K562 (cell line): Measurements from ENCODE around the gene NAT9. TPM values are rescaled to one million over a fixed set of nuclear protein-coding genes. Genes with fewer than 3 reads are reported as not detected.

Experiments
- ATAC-seq: fragments of 200-7000 bp; cut with Tn5 transposase; 3 replicates; pipeline ENCODE4 v1.9.1; 2020; ENCODE audit warnings: moderate library complexity
- BruUV-seq: library from RNA; stranded (reverse); fragments of 400-500 nt; replicated peaks from 2 replicates; lab custom pipeline; 2021; lab: Mats Ljungman, UMichigan
- CTCF ChIA-PET: fragments of 300-600 bp; formaldehyde crosslinking; extraction: SDS; loops from one replicate; lab custom pipeline; 2021; ENCODE audit warnings: low intra/inter-chr PET ratio; lab: Yijun Ruan, JAX
- POLR2A ChIA-PET: fragments of 300-600, 350-650 bp; sonication (Branson Sonifier 250); formaldehyde crosslinking; extraction: SDS; loops from one replicate; lab custom pipeline; 2021; ENCODE audit warnings: antibody characterized with exemption, inconsistent platforms; lab: Yijun Ruan, JAX
- DNase-seq, 4 experiments: peaks; one replicate each; pipeline versions ENCODE4 v3.0.0 to v3.0.0-alpha.2; 2011 to 2018; ENCODE audit warnings: low spot score in 3 of 4, mixed read lengths in 3 of 4; ENCODE audit errors: extremely low read depth in 1 of 4
- FAIRE-seq: peaks from 2 replicates; lab custom pipeline; 2011; peaks lifted over from hg19 to GRCh38; lab: Jason Lieb, UNC
- H2AFZ ChIP-seq: 2 replicates; pipeline ENCODE4 v1.6.0; 2011; ENCODE audit warnings: low read depth, low read length, control low read depth, inconsistent platforms
- H3K27ac ChIP-seq: fragments of 200-600 bp; 3 replicates; pipeline ENCODE4 v1.8.0; 2011; ENCODE audit warnings: low read depth, mild to moderate bottlenecking, control low read depth, inconsistent platforms, low read length, moderate library complexity, mixed read lengths; ENCODE audit errors: extremely low read depth
- H3K27me3 ChIP-seq, 2 experiments: fragments of 300-600 bp in 1 of 2; 2 replicates in 1 of 2; 3 replicates in 1 of 2; pipeline versions ENCODE4 v1.6.0 to v1.8.0; 2011; ENCODE audit warnings: inconsistent platforms in 2 of 2, low read length in 2 of 2, mild to moderate bottlenecking in 1 of 2, mixed read lengths in 1 of 2, moderate library complexity in 1 of 2; ENCODE audit not compliant: control insufficient read depth in 2 of 2, insufficient read depth in 2 of 2
- H3K36me3 ChIP-seq: fragments of 300-600 bp; 3 replicates; pipeline ENCODE4 v1.8.0; 2011; ENCODE audit warnings: mild to moderate bottlenecking, low read length, inconsistent platforms; ENCODE audit not compliant: control insufficient read depth, insufficient read depth
- H3K4me1 ChIP-seq, 2 experiments: fragments of 200-600 bp in 1 of 2; replicated peaks in 1 of 2; 2 replicates in 1 of 2; 3 replicates in 1 of 2; pipeline versions ENCODE4 v1.5.1 to v1.8.0; 2011; ENCODE audit warnings: inconsistent platforms in 2 of 2, low read length in 2 of 2, mild to moderate bottlenecking in 1 of 2, mixed read lengths in 1 of 2, moderate library complexity in 1 of 2; ENCODE audit not compliant: control insufficient read depth in 2 of 2, insufficient read depth in 2 of 2
- H3K4me2 ChIP-seq: 2 replicates; pipeline ENCODE4 v1.6.1; 2011; ENCODE audit warnings: low read length, control low read depth, inconsistent platforms, mixed read lengths; ENCODE audit not compliant: insufficient read depth
- H3K4me3 ChIP-seq: fragments of 200-600 bp; sonication (generic), shearing (Covaris generic); 2 replicates; pipeline ENCODE4 v1.5.1; 2016; ENCODE audit warnings: control low read depth, inconsistent platforms
- H3K79me2 ChIP-seq: fragments of 200-600 bp; 3 replicates; pipeline ENCODE4 v1.8.0; 2011; ENCODE audit warnings: low read length, inconsistent platforms; ENCODE audit not compliant: control insufficient read depth, insufficient read depth
- H3K9ac ChIP-seq, 2 experiments: 2 replicates each; pipeline versions ENCODE4 v1.6.0 to v1.6.1; 2011; ENCODE audit warnings: low read depth in 2 of 2, low read length in 2 of 2, control low read depth in 1 of 2, inconsistent platforms in 1 of 2, mild to moderate bottlenecking in 1 of 2, mixed read lengths in 1 of 2; ENCODE audit not compliant: insufficient read depth in 1 of 2
- H3K9me1 ChIP-seq: one replicate; pipeline ENCODE4 v1.6.0; 2011; ENCODE audit warnings: inconsistent platforms, mild to moderate bottlenecking, low read length, moderate library complexity; ENCODE audit not compliant: control insufficient read depth, insufficient read depth
- H3K9me3 ChIP-seq: replicated peaks from 2 replicates; pipeline ENCODE4 v1.5.1; 2011; ENCODE audit warnings: low read depth, low read length, inconsistent platforms; ENCODE audit not compliant: control insufficient read depth, insufficient read depth
- H4K20me1 ChIP-seq: replicated peaks from 2 replicates; pipeline ENCODE4 v1.6.1; 2011; ENCODE audit warnings: low read length, inconsistent platforms, mixed read lengths; ENCODE audit not compliant: control insufficient read depth, insufficient read depth
- NONO ChIP-seq, 2 experiments: fragments of 200-400 bp in 1 of 2; fragments of 450-650 bp in 1 of 2; formaldehyde crosslinking in 1 of 2; IDR thresholded peaks; 2 replicates each; pipeline ENCODE4 v1.6.1; 2017; ENCODE audit warnings: low read depth in 2 of 2, mild to moderate bottlenecking in 2 of 2, moderate library complexity in 2 of 2, low read length in 1 of 2
- ZBTB9 ChIP-seq: fragments of 450-650 bp; formaldehyde crosslinking; IDR thresholded peaks from 2 replicates; pipeline ENCODE4 v1.4.0; 2020; ENCODE audit warnings: mild to moderate bottlenecking, moderate library complexity
- WGBS: fragments of 100-300 bp; shearing (Covaris generic); methylation state at CpG from one replicate; pipeline ENCODE4 v1.1.6; 2016; ENCODE audit warnings: low coverage, mixed read lengths; ENCODE audit not compliant: insufficient coverage; ENCODE audit errors: missing lambda C conversion rate; 5-methylcytosine and 5-hydroxymethylcytosine counted together
- in situ Hi-C: fragments of 300-500 bp; cut with MboI; formaldehyde crosslinking; loops from 4 replicates; pipeline ENCODE4 v1.15.0; 2018; ENCODE audit warnings: inconsistent platforms, mixed read lengths
- intact Hi-C: fragments of 100-400 bp; cut with micrococcal nuclease; formaldehyde crosslinking; loops from 2 replicates; pipeline ENCODE4 v1.14.2; 2022
- polyA plus RNA-seq, 8 experiments: library from polyadenylated mRNA; depleted of rRNA in 4 of 8; stranded (reverse) in 5 of 8; unstranded in 3 of 8; fragments of >200 nt; fragmentation: Nextera tagmentation in 2 of 8; fragmentation: Illumina TruSeq in 1 of 8; extraction: Ambion mirVana in 2 of 8; extraction: Trizol in 1 of 8; gene quantifications; 2 replicates each; pipeline versions ENCODE4 v1.2.1 to v1.2.3, GENCODE V29; 2011 to 2014; ENCODE audit warnings: inconsistent platforms in 1 of 8, missing spikeins in 1 of 8
- total RNA-seq, 7 experiments: library from RNA; depleted of rRNA in 6 of 7; stranded (reverse); fragments of >200 nt in 6 of 7; fragmentation: Illumina TruSeq in 2 of 7; extraction: Trizol in 2 of 7; gene quantifications; 2 replicates each; pipeline versions ENCODE4 v1.2.1 to v1.2.3, GENCODE V29; 2011 to 2021; ENCODE audit warnings: low replicate concordance in 1 of 7

Gene NAT9
- total and polyA plus RNA-seq, 9 of the 15 experiments (the other 6 are each of a cell fraction or from before 2014, with no cell fraction given) = 4.2 to 63.6 (median 40.8) TPM

- in situ Hi-C loops (no loop called here), intact Hi-C loops (no loop called here)
- Histone ChIP-seq H3K9me1 (no peaks in the 10 kb centered on the region), H3K36me3 (no peaks in the 10 kb centered on the region), H3K27me3 (peaks cover 34 to 75% of the 10 kb centered on the region in 2 experiments; a peak in 4 of 5 replicates), H3K4me1 (peaks cover 0 to 20% of the 10 kb centered on the region in 2 experiments; a peak in 3 of 5 replicates), H3K27ac (no peak overlapping the region), H2AFZ (no peak overlapping the region)
- POLR2A ChIA-PET = interaction anchor here (0.6 to 1.0 kb wide), 4 partner anchors 39 to 1452 kb away, joined by 3 to 4 read pairs (median 4); no protein-coding TSS in a partner anchor
- no peak for FAIRE-seq
- peak; percentile 8; the same call in 1 of the 3 replicates for ATAC-seq
- TF ChIP-seq NONO (IDR thresholded peaks at IDR 0.05; ENCODE audit: low read depth in 2 of 2, low read length in 1 of 2) (no peak), ZBTB9 (CRISPR knock-in tag) (0 out of 2 replicates have a peak, but pooled peaks have one; percentile 37)
- TF ChIP-seq, all 486 proteins: peak for 1
- no peak overlapping the region for H3K4me3 ChIP-seq
- peak in 1 of 4 experiments; percentile 18 for DNase-seq
- no TSS peak for BruUV-seq
- H4K20me1 ChIP-seq = peaks cover 5% of the 10 kb centered on the region; the same call in 1 of the 2 replicates
- H3K4me2 ChIP-seq = no peak overlapping the region
- 24% methylated on average over 16 of the region's 16 CpGs for WGBS
- H3K79me2 ChIP-seq = no peaks in the 10 kb centered on the region
- no peaks in the 10 kb centered on the region for H3K9me3 ChIP-seq
- H3K9ac ChIP-seq = no peak overlapping the region; a peak in 1 of 4 replicates
- CTCF ChIA-PET = interaction anchor here (2.6 kb wide), 1 partner anchor 81 kb away, joined by 15 read pairs; no protein-coding TSS in a partner anchor
These were observed 37.8 kb downstream of the NAT9 start for GRCh38 chr17:74738051-74738996.
